T1000 (cell line): ENCODE results near the gene NCKAP5L.
"Not testable (repeated sequence)": the region's sequence is repeated elsewhere in the genome, so short reads cannot be mapped to it uniquely, and the experiment has no call there.

Source experiments
- DNase-seq: peaks from one replicate; lab custom pipeline; 2025; ENCODE audit warnings: mixed read lengths; lab: John Stamatoyannopoulos, UW

Gene NCKAP5L

DNA sequence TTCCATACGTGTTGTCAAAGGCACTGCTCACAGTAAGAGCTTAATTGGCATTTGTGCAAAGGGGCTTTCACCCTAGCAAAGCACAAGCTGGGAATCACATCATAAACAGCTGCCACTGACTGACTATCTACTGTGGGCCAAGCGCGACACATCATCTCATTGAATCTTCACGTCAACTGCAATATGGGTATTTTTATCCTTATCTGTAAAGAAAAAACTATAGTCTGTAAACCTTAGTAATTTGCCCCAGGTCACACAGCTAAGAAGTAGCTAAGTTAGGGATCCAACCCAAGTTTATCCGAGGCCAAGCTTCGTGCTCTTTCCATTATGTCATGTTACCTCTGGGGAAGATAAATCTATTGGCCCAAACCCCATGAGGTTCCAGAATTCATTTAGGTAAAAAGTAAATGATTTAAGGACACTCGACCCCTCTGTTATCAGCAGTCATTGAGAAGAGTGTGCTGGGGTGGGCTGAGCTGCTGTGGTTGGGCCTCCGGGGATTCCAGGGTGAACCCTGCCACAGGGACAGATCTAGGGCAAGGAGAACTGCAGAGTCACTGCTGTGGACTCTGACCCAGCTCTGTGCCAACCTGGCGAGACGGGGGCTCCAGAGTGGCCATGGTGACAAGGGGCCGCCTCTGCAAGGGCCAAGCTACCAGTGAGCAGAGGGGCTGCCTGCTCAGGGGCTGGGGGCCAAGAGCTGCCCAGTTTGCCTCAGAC lies 27.6 kb downstream of the NCKAP5L start:
- DNase-seq: no peak

DNA sequence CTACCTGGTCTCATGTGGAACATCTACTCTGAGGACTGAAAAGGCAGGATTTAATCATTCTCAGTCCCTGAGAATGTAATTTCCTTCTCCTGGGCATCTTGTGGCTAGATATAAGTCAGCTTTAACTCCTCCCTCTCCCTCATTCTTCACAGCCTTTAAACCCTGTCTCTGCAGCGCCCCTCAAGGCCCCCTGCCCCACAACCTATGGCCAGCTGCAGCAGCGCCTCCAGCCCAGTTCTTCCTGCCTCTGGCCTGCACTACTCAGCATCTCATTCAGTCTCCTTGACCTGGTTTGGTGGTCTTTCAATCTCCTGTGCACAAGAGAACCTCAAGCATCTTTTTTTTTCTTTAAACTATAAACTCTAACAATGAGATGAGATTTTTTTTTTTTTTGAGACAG lies 29.3 kb downstream of the NCKAP5L start:
- DNase-seq: no peak

DNA sequence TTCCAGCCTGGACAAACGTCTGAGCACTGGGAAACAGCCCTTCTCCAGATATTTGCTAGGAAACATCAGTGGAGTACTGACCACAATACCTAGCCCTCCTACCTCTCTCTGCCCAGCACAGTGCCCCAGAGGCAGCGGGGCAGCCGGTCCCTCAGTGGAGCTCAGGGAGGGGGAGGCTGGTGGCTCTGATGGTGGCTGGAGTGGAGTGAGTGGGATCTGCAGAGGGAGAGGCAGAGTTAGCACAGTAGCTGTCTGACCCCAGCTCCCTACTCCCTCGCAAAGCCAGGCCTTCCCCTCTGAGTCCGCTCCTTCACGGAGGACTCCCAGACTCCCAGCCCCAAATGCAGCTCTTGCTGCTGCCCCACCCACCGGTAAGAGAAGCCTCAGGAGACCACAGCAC lies 30.0 kb downstream of the NCKAP5L start:
- DNase-seq: no peak

DNA sequence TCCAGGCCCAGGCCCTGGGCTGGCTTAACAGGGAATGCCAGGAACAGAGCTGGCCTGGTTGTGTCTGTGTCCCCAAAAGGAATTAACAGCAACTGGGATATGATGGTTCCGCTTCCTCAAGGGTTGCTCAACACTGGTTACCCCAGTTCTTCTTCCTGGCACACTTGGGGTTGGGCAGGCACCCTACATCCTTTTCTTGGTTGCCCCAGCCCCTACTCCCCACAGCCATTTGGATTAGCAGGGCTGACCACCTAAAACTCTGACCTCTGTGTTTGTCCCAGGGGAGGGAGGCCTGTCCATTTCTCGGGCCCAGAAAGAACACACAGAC lies 30.8 kb downstream of the NCKAP5L start:
- DNase-seq: no peak

DNA sequence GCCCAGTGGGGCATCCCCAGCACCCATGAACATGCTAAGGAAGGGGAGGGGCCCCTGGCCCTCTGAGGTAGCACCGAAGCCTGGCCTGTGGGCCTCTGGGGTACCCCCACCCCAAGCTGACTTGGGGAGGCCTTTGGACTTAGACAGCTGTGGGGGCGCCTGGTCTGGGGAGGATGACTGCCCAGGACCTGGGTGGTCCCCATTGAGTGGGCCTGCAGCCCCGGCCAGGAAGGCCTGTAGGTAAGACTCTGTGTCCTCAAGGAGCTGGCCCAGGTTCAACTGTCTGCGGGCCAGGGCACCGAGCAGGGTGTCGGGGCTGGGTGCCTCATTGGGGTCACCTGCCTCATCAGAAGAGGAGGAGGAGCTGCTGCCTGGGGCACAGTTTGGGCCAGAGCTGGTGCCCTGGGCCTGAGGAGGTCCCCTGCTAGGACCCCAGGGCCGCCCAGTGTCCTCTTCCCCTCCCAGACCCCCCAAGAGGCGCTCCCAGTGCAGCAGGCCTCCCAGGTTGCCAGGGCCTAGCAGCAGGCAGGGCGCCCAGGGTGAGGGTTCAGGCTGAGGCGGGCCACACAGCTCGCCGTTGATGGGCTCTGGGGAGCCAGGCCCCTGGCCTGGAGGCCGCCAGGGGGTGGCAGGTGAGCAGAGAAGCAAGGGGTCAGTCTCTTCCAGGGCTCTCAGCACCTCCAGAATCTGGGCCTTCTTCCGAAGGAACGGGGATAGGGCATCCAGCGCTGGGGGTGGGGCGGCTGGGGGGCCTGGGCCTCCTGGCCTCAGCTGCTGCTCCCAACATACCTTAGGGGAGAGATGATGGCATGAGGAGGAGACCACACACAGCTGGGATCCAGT lies 31.4 kb downstream of the NCKAP5L start:
- no peak for DNase-seq

DNA sequence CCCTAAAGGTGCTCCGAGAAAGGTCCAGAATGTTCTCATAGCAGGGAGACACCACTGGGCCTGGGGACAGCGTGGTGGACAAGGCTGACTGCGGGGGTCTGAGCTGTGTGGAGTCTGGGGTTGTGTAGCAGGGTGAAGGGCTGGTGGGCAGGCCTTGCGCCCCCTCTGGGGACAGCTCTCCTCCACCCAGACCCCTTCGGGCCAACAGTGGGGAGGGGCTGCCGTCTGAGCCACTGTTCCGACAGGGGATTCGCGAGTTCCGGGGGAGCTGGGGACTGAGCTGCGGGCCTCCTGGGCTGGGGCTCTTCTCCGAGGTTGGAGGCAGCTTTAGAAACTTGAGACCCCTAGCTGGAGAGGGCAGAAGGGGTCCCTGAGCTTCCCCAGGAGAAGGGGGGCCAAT lies 32.1 kb downstream of the NCKAP5L start:
- DNase-seq: no peak

DNA sequence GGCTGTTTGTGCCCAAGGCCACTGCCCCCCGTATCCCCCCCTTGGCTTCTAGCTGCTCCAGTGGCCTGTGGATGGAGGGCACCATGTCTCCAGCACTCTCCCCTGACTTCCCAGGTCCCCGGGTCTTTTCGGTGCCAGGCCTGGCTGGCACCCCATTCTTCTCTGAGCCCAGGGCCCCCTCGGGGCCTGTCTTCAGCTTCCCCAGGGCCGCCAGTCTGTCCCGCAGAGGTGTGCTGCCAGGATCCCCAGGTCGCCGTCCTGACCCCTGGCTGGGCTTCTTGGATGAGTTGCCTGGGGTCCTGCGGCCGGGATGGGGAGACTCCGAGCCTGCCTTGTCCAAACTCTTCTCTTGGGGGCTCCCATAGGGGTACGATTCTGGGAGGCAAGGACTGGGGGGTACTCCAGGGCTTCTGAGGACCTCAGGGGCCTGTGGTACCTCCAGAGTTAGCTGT lies 32.5 kb downstream of the NCKAP5L start:
- DNase-seq: no peak

DNA sequence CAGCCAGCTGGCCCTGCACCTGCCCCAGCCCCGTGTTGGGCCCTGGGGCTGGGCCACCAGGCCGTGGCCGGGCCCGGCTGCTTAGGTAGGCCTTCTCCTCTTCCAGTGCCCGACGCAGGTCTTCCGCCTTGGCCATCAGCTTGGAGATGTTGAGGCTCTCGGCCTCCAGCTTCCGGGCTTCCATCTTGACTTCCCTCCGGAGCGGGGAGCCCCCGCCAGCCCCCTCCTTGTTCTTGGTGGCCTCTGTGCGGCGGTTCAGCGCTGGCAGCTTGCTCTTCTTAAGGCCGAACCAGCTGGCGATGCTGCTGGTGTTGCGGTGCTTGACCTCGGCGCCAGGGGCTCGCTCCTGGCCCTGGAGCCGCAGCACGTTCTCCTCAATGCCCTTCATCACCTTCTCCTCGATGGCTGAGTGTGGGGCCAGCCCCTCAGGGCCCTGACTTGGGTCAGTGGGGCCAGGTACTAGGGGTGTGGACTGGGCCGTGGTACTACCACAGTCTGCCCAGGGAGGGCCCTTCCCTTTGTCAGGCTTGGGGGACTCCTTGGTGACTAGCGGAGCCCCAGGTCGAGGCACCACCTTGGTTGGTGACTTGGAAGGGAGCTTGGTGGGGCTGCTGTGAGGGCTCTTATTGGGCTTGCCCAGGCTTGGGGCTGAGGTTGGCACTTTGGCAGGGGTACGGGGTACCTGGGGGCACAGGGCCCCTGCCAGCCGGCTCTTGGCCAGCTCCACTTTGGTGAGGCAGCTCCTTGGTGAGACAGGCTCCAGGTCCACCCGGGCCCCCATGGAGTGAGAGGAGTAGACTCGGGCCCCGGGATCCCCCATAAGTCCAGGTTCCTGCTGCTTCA lies 33.2 kb downstream of the NCKAP5L start:
- no peak for DNase-seq

DNA sequence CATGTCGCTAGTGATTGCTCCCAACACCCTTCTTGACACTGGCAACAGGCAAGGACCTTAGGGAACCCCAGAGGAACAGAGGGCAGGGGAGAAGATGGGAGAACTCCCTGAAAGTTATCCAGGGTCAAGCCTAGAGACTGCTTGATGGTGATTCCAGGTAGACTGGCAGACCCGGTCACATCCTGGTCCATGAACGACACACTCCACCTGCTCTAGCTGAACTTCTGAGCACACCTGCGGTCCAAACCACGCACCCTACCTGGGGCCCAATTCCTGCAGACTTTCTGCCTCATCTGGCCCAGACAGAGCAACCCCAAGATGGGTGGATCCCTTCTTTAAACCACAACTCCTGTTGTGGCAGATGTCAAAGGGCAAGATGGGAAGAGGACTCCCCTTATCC lies 34.2 kb downstream of the NCKAP5L start:
- DNase-seq: no peak

DNA sequence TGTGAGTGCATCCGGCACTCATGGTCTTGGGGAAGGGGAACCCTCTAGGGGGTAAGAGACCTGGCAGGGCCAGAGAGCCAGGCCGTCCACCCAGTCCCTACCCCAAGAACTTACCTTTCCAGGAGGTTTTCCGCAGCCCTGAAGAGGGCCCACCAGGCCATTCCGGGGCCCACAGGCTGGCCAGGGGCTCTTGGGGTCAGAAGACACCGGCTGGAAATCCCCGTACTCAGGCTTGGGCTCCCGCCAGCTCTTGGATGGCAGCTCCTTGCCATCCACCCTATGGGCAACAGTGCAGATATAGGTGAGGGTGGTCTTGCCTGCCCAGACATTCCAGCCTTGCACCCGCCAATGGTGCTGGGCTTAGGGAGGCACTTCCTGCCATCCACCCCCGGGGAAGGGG lies 34.6 kb downstream of the NCKAP5L start:
- no peak for DNase-seq

DNA sequence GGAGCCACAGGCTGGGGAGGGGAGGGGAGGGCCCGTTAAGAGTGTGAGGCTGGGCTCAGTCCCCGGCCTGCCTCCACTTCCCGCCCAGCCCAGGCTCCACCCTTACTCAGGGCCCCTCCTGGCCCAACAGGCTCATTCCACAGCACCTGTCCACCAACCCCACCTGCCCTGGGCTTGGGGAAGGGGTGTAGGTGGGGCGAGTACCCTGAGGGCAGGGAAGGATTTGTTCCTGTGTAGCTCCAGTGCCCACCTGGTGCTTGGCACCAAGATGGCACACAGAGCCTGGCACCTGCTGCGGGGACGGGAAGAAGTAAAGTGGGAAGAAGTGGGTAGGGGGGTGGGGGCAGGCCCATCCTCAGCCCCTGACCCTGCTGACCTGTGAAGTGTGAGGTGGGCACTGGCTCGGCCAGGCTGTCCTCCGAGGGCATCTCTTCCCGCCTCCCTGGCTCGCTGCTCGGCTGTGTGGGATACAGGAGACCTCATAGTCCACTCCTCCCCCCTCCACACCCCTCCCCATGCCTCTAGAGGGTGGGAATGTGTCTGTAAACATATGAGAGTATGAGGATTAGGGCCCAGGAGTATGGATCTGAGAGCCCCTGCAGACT lies 35.1 kb downstream of the NCKAP5L start:
- DNase-seq: no peak

DNA sequence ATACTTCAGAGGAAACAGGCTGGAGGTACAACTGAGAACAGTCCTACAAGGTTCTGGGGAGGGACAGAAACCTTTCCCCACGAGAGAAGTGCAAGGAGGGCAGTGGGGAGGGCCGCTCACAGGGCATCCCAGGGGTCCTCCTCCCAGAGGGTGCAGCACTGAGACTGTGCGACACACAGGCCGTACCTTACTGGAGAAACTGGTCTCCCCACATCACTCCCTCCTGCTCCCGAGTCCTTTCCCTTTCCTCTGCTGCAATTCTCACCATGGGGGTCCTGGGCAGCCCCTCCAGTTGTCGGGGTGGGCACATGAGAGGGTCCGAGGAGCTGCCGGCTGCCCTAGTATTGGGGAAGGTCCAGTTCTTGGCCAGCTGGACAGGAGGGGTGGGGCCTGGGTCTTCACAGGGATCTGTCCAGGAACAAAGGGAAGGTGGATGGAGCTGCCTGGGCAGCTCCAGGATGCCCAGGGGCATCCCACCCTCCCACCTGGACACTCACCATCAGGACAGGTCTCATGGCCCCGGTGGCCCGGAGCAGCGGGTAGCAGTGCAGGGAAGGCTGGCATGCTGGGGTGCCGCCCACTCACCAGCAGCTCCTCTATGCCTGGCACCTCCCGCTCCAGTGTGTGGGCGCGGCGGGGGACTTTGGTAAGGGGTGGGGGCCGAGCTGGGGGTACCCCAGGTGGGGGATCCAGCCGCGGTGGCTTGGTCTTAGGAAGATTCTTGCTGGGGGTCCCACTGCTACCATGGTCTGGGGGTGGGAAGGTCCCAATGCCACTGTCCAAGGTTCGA lies 35.8 kb downstream of the NCKAP5L start:
- no peak for DNase-seq

DNA sequence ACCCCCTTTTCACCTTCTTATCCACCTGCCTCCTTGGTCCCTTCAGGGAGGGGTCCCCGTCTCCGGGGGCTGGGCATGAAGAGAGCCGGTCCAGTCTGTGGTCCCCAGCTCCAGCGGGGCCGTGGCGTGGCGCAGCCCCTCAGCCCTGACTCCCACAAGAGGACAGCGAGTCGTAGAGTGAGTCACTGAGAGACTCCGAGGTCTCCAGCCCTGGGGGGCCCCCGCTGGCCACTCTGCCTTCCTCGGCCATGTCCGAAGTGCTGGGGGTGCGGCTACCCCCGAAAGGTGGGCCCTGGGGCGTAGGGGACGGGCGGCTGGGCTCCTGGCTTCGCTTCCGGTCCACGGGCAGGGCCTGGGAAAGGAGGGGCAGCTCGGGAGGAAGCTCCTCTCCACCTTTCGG lies 36.5 kb downstream of the NCKAP5L start:
- DNase-seq: no peak

DNA sequence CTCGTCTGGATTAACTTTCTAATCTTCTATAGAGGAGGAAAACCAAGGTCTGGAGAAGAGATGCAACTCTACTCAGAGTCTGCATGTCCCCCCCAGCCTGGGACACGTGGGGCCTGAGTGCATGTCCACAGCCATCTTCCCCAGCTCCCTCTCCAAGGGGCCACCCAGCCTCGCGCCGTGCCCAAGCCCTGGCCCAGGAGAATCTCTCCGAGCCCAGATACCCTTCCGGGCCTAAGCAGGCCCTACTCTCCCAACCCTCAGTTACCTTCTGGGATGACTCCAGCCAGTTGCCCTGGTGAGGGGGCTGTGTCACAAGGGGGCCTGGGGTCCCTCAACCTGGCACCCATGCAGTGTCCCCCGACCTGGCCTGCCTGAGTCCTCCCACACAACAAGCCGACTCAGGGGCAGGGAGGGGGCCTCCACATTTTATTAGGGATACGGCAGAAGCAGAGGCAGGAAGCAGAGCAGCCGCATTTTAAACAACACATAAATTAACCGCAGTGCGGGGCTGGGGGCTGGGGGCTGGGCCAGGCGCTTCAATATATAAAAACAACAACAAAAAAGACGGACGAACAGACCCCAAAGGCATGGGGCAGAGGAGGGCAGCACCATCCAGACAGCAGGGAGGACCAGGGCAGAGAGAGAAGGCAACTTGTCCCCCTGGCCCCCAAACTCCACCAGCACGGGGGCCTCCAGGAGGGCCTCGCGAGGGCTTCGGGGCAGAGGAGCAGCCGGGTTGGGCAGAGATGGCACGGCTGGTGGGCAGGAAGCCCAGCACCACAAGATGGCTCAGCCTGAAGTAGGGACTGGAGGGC lies 37.3 kb downstream of the NCKAP5L start:
- DNase-seq: no peak

DNA sequence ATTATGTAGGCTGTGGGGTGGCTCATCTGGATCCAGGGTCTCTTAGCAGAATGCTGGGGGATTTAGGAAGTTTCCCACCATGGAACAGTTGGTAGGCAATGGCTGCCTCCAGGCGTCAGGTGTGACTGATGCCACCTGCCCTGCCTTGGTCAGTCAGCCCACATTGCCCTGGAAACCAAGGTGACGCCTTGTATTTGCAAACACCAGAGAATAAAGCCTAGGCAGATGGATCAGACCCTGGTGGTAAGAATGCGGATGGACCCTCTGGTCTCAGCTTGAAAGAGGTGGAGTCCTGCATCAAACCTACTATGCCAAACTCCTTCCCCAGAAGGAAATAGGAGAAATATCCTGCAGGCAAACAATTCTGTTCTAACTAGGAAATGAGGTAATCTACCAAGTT lies 38.2 kb downstream of the NCKAP5L start:
- no peak for DNase-seq

DNA sequence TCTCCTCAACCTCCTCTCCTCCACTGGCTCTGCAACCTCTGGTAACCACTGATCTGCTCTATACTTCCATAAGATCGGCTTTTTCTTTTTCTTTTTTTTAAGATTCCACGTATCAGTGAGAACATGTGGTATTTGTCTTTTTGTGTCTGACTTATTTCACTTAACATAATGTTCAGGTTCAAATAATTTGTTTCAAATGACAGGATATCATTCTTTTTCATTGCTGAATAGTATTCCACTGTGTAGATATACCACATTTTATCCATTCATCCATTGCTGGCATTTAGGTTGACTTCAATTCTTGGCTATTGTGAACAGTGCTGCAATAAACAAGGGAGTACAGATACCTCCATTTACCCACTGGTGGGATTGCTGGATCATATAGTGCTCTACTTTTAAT lies 40.5 kb downstream of the NCKAP5L start:
- no peak for DNase-seq

DNA sequence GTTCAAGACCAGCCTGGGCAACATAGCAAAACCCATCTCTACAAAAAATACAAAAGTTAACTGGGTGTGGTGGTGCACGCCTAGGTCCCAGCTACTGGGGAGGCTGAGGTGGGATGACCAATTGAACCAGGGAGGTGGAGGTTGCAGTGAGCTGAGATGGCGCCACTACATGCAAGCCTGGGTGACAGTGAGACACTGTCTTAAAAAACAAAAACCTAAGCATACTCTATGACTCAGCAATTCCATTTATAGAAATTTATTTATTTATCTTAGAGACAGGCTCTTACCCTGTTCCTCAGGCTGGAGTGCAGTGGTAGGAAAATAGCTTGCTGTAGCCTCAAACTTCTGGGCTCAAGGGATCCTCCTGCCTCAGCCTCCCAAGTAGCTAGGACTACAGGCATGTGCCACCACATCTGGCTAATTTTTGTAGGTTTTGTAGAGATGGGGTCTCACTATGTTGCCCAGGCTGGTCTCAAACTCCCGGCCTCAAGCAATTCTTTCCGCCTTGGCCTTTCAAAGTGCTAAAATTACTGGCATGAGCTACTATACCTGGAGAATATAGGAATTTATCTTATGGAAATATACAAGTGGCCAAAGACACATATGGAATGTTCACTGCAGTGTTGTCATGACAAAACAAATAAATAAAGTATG lies 43.3 kb downstream of the NCKAP5L start:
- no peak for DNase-seq

DNA sequence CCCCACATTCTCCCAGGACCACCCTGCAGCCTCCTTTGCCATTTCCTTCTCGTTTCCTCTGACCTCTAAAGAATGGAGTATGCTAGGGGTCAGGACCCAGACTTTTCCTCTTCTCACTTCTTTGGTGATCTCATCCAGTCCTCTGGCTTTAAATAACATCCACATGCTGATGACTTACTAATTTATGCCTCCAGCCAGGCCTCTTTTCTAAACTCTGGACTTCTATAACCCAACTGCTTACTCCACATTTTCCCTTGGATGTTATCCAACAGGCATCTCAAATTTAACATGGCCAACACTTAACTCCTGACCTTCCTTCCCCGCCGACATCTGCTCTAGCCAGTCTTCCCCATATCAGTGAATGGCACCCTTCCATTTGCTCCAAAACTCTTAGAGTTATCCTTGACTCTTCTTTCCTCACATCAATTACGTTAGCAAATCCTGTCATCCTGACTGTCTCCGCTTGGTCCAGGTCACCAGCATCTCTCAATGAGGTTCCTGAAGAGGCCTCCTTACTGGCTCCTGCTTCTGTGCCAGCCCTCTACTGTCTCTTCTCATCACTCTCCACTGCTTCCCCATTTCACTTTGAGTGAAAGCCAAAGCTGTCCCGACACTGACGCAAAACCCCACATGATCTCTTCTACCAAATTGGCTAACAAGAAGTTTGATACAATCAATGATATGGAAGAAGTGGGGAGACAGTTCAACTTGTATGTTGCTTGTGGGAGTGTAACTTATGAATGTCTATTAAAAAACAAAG lies 44.1 kb downstream of the NCKAP5L start:
- DNase-seq: no peak

DNA sequence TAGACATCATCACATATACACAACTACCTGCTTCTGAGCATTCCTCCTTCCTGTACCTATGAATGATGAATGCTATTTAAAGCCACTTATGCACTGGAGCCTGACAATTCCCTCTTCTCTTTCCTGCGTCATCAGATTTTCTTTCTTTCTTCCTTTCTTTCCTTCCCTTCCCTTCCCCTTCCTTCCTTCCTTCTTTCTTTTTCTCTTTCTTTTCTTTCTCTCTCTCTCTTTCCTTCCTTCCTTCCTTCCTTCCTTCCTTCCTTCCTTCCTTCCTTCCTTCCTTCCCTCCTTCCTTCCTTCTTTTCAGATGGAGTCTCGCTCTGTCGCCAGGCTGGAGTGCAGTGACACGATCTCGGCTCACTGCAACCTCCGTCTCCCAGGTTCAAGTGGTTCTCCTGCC lies 47.3 kb downstream of the NCKAP5L start:
- DNase-seq: not testable (repeated sequence)
